Neutrophil (primary cell): ENCODE measurements around the gene OBSCN.

Source experiments
- H3K27ac ChIP-seq: fragments of 200-600 bp; sonication (generic); 2 replicates; pipeline ENCODE4 v1.5.1; 2016; ENCODE audit warnings: mild to moderate bottlenecking, moderate library complexity
- H3K27me3 ChIP-seq: fragments of 200-600 bp; sonication (generic); 2 replicates; pipeline ENCODE4 v1.6.0; 2016; ENCODE audit warnings: mild to moderate bottlenecking
- H3K36me3 ChIP-seq: fragments of 200-600 bp; sonication (generic); 2 replicates; pipeline ENCODE4 v1.5.1; 2017
- H3K4me1 ChIP-seq, 2 experiments: fragments of 200-600 bp in 1 of 2; sonication (generic) in 1 of 2; 1 replicate in 1 of 2; 2 replicates in 1 of 2; pipeline versions ENCODE4 v1.5.1 to v1.6.1; 2013 to 2016; ENCODE audit warnings: low read depth in 1 of 2, low read length in 1 of 2, mild to moderate bottlenecking in 1 of 2, moderate library complexity in 1 of 2; ENCODE audit not compliant: control insufficient read depth in 1 of 2, insufficient read depth in 1 of 2
- H3K4me3 ChIP-seq, 2 experiments: fragments of 200-600 bp in 1 of 2; sonication (generic) in 1 of 2; 1 replicate in 1 of 2; 2 replicates in 1 of 2; pipeline ENCODE4 v1.5.1; 2013 to 2016; ENCODE audit warnings: low read depth in 1 of 2, low read length in 1 of 2, mild to moderate bottlenecking in 1 of 2, moderate library complexity in 1 of 2
- H3K9me3 ChIP-seq: fragments of 200-600 bp; sonication (generic); 2 replicates; pipeline ENCODE4 v1.5.1; 2016
- TF ChIP-seq, protein P1 (sequence below): fragments of 200-600 bp; sonication (generic); IDR thresholded peaks from 2 replicates; pipeline ENCODE4 v1.5.1; 2016; ENCODE audit warnings: antibody characterized with exemption

The OBSCN gene

DNA sequence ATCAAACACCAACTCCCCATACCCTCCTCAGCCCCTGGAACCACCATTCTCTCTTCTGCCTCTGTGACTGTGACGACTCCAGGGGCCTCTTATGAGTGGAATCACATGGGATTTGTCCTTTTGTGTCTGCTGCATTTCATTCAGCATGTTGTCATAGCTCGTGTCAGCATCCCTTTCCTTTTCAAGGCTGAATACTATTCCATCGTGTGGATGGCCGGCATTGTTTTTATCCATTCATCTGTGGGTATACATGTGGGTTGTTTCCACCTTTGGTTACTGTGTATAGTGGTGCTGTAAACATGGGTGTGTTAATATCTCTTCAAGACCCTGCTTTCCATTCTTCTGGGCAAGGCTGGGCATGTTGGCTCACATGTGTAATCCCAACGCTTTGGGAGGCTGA, 17.1 kb upstream of the OBSCN start:
- no peak overlapping the region for H3K4me3 ChIP-seq
- H3K36me3 ChIP-seq: no peaks in the 10 kb centered on the region
- H3K9me3 ChIP-seq: no peaks in the 10 kb centered on the region
- TF ChIP-seq, protein P1, sequence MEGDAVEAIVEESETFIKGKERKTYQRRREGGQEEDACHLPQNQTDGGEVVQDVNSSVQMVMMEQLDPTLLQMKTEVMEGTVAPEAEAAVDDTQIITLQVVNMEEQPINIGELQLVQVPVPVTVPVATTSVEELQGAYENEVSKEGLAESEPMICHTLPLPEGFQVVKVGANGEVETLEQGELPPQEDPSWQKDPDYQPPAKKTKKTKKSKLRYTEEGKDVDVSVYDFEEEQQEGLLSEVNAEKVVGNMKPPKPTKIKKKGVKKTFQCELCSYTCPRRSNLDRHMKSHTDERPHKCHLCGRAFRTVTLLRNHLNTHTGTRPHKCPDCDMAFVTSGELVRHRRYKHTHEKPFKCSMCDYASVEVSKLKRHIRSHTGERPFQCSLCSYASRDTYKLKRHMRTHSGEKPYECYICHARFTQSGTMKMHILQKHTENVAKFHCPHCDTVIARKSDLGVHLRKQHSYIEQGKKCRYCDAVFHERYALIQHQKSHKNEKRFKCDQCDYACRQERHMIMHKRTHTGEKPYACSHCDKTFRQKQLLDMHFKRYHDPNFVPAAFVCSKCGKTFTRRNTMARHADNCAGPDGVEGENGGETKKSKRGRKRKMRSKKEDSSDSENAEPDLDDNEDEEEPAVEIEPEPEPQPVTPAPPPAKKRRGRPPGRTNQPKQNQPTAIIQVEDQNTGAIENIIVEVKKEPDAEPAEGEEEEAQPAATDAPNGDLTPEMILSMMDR: no peak
- no peaks in the 10 kb centered on the region for H3K4me1 ChIP-seq
- no peak overlapping the region for H3K27ac ChIP-seq
- H3K27me3 ChIP-seq: no peaks in the 10 kb centered on the region

DNA sequence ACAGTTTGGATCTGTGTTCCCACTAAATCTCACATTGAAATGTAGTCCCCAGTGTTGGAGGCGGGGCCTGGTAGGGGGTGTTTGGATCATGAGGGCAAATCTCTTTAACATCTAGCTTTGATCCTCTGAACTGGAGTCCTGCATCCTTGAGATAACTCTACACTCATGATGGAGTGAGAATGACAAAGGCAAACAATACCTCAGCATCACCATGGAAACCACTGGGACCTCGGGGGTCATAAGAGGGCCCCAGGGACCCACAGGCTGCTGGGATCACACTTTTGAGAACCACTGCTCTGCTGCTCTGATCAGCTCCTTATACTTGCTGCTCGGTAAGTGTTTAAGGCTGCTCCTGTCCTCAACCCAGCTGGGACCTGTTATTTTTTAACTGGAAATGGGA, 13.4 kb upstream of the OBSCN start:
- no peak overlapping the region for H3K4me3 ChIP-seq
- H3K36me3 ChIP-seq: no peaks in the 10 kb centered on the region
- no peaks in the 10 kb centered on the region for H3K9me3 ChIP-seq
- H3K27me3 ChIP-seq: no peaks in the 10 kb centered on the region
- TF ChIP-seq, protein P1: no peak
- H3K4me1 ChIP-seq: no peaks in the 10 kb centered on the region
- no peak overlapping the region for H3K27ac ChIP-seq

DNA sequence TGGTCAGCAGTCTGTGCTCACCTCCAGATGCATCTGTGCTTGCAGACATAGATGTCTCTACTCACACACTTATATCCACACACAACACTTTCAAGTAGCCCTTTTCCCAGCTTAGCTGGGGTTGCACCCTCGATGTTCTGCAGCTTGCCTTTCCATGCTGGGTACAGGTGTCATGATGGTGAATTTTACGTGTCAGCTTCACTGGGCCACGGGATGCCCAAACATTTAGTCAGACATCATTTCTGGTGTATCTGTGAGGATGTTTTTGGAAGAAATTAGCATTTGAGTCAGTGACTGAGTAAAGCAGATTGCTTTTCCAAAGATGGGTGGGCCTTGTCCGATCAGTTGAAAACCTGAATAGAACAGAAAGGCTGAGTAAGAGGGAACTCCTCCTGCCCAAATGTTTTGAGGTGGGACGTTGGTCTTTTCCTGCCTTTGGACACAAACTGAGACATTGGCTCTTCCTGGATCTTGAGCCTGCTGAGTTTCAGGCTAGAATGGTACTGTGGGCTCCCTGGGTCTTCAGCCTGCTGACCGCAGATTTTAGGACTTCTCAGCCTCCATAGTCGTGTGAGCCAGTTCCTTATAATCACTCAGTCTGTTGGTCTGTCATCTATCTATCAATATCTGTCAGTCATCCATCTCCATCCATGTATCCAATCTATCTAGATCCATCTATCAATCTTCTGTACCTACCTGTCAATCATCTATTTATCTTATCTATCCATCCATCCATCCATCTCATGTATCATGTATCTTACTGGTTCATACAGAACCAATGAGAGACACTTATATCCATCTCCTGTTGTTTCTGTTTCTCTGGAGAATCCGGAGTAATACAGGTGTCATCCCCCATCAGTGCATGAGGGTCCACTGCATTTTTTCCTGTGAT, 12.7 kb upstream of the OBSCN start:
- no peak overlapping the region for H3K4me3 ChIP-seq
- H3K36me3 ChIP-seq: no peaks in the 10 kb centered on the region
- TF ChIP-seq, protein P1: no peak
- H3K9me3 ChIP-seq: no peaks in the 10 kb centered on the region
- no peaks in the 10 kb centered on the region for H3K4me1 ChIP-seq
- no peaks in the 10 kb centered on the region for H3K27me3 ChIP-seq
- no peak overlapping the region for H3K27ac ChIP-seq

DNA sequence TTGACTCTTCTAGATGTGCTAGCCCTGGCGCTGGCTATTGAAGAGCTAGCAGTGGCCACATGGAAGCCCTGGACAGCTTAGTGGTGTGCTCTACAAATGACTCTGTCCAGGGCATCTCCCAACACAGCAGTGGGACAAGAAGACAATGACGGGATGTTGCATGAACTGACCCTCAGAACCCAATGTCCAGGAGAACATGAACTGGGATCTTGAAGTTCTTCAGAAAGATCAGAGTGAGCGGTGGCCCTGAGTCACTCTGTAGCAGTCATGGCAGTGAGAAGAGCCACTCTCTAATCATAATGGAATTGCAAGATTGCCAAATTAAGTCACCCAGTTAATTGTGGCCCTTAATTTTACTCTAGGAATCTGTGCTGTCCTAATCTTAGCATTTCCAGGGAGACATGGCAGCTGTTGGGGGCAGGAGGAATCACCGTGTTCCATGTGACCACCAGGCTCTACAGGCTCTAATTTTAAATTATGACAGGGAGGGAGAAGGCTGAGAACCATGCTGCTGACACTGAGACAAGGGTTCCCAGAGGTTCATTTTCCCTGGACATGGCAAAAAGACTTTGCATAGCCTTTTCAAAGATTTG, 10.2 kb upstream of the OBSCN start:
- no peak overlapping the region for H3K4me3 ChIP-seq
- no peaks in the 10 kb centered on the region for H3K9me3 ChIP-seq
- no peak overlapping the region for H3K27ac ChIP-seq
- no peaks in the 10 kb centered on the region for H3K27me3 ChIP-seq
- no peaks in the 10 kb centered on the region for H3K4me1 ChIP-seq
- no peaks in the 10 kb centered on the region for H3K36me3 ChIP-seq
- TF ChIP-seq, protein P1: no peak

DNA sequence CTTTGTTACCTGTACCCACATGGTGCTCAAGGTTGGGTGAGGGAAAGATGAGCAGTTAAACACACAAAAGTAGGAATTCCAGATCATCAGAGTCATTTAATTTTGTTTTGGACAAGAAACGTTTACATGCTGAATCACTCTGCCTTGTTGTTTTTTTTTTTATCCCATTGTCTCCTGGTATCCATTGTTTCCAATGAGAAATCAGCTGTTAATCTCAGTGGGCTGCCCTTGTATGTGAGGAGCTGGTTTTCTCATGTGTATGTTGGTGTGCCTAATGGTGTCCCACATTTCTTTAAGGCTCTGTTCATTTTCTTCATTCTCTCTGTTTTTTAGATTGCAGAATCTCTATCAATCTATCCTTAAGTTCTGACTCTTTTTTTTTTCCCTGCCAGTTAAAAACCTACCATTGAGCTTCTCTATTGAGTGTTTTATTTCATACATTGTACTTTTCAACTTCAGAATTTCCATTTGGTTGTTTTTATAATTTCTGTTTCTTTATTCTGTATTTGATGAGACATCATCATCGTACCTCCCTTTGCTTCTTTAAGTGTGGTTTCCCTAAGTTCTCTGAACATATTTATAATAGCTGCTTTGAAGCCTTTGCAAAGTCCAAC, 8.8 kb upstream of the OBSCN start:
- TF ChIP-seq, protein P1: no peak
- H3K36me3 ChIP-seq: no peaks in the 10 kb centered on the region

More for the DNA sequence above, 8.8 kb upstream of the OBSCN start:
- H3K4me3 ChIP-seq: no peak overlapping the region
- H3K9me3 ChIP-seq: no peaks in the 10 kb centered on the region
- H3K27me3 ChIP-seq: no peaks in the 10 kb centered on the region
- no peak overlapping the region for H3K27ac ChIP-seq
- H3K4me1 ChIP-seq: no peaks in the 10 kb centered on the region
